A549 (cell line): ENCODE data around the gene UST. TPM values are rescaled to one million over a fixed set of nuclear protein-coding genes. Genes with fewer than 3 reads are reported as not detected.

ENCODE experiments used
- ATAC-seq, 2 experiments: fragments of 200-7000 bp in 1 of 2; fragments of >200 bp in 1 of 2; cut with Nextera tagmentation in 1 of 2; cut with Tn5 transposase in 1 of 2; 3 replicates each; pipeline versions ENCODE4 v1.8.0 to v1.9.1; 2018 to 2020; ENCODE audit warnings: mild to moderate bottlenecking in 1 of 2, moderate library complexity in 1 of 2
- CTCF ChIA-PET: fragments of 300-600 bp; sonication (Branson Sonifier 250); formaldehyde crosslinking; extraction: SDS; loops from one replicate; lab custom pipeline; 2021; ENCODE audit warnings: antibody characterized with exemption, inconsistent platforms; lab: Yijun Ruan, JAX
- POLR2A ChIA-PET: fragments of 350-600 bp; formaldehyde crosslinking; extraction: SDS; loops from one replicate; lab custom pipeline; 2021; ENCODE audit warnings: antibody characterized with exemption, inconsistent platforms; lab: Yijun Ruan, JAX
- DNase-seq, 2 experiments: peaks; one replicate each; pipeline versions ENCODE4 v3.0.0 to v3.0.0-alpha.2; 2011 to 2016; ENCODE audit warnings: low read depth in 1 of 2, low spot score in 1 of 2
- FAIRE-seq: peaks from 2 replicates; lab custom pipeline; 2011; peaks lifted over from hg19 to GRCh38; lab: Jason Lieb, UNC
- H3K27ac ChIP-seq, 2 experiments: fragments of >200 bp; sonication (Bioruptor Twin); formaldehyde crosslinking; 3 replicates each; pipeline ENCODE4 v1.5.1; 2016 to 2017
- H3K4me1 ChIP-seq: fragments of >200 bp; sonication (Bioruptor Twin); formaldehyde crosslinking; 3 replicates; pipeline ENCODE4 v1.6.1; 2016
- H3K4me2 ChIP-seq: fragments of >200 bp; sonication (Bioruptor Twin); formaldehyde crosslinking; 3 replicates; pipeline ENCODE4 v1.6.1; 2016
- H3K4me3 ChIP-seq: fragments of >200 bp; sonication (Bioruptor Twin); formaldehyde crosslinking; 3 replicates; pipeline ENCODE4 v1.5.1; 2016
- H3K9me3 ChIP-seq: fragments of >200 bp; sonication (Bioruptor Twin); formaldehyde crosslinking; 3 replicates; pipeline ENCODE4 v1.6.1; 2016
- BHLHE40 ChIP-seq: IDR thresholded peaks from 2 replicates; pipeline ENCODE4 v1.6.1; 2012; ENCODE audit warnings: low read depth, low read length, inconsistent platforms
- CEBPB ChIP-seq, 2 experiments: fragments of >200 bp in 1 of 2; sonication (Bioruptor Twin) in 1 of 2; formaldehyde crosslinking in 1 of 2; IDR thresholded peaks; 2 replicates each; pipeline ENCODE4 v1.6.1; 2012 to 2016
- CHD2 ChIP-seq: fragments of 150-350 bp; IDR thresholded peaks from 2 replicates; pipeline ENCODE4 v1.6.1; 2014; ENCODE audit warnings: low read length; ENCODE audit not compliant: partially characterized antibody
- EP300 ChIP-seq, 2 experiments: fragments of >200 bp; sonication (Bioruptor Twin); formaldehyde crosslinking; IDR thresholded peaks; 2 replicates in 1 of 2; 3 replicates in 1 of 2; pipeline ENCODE4 v1.6.1; 2016 to 2017
- GATA3 ChIP-seq: IDR thresholded peaks from 2 replicates; pipeline ENCODE4 v1.6.1; 2012; ENCODE audit warnings: borderline replicate concordance
- HDAC2 ChIP-seq: fragments of 200-600 bp; sonication (generic); IDR thresholded peaks from 2 replicates; pipeline ENCODE4 v1.6.1; 2016
- HOXA7 ChIP-seq: fragments of 250-450 bp; sonication (Bioruptor Pico); IDR thresholded peaks from 2 replicates; pipeline ENCODE4 v1.5.0; 2020; ENCODE audit warnings: mild to moderate bottlenecking, moderate library complexity
- HOXB5 ChIP-seq: fragments of 250-450 bp; sonication (Bioruptor Pico); IDR thresholded peaks from 2 replicates; pipeline ENCODE4 v1.5.0; 2020; ENCODE audit warnings: mild to moderate bottlenecking, moderate library complexity
- KDM1A ChIP-seq: fragments of 200-600 bp; sonication (generic); IDR thresholded peaks from 2 replicates; pipeline ENCODE4 v1.6.1; 2016; ENCODE audit warnings: low read depth, mild to moderate bottlenecking
- NFE2L2 ChIP-seq: fragments of 150-350 bp; conservative IDR thresholded peaks from 2 replicates; pipeline ENCODE4 v1.6.1; 2014; ENCODE audit warnings: low read length
- NPAS2 ChIP-seq: fragments of 250-450 bp; sonication (Bioruptor Pico); IDR thresholded peaks from 2 replicates; pipeline ENCODE4 v1.8.0; 2022; ENCODE audit warnings: mild to moderate bottlenecking, moderate library complexity, borderline replicate concordance
- NR3C1 ChIP-seq: fragments of >200 bp; sonication (Bioruptor Twin); formaldehyde crosslinking; IDR thresholded peaks from 3 replicates; pipeline ENCODE4 v1.6.1; 2017
- RARB ChIP-seq: fragments of 250-450 bp; sonication (Bioruptor Pico); IDR thresholded peaks from 2 replicates; pipeline ENCODE4 v1.8.0; 2021; ENCODE audit warnings: mild to moderate bottlenecking, moderate library complexity
- RNF2 ChIP-seq: fragments of 200-600 bp; sonication (generic); IDR thresholded peaks from 2 replicates; pipeline ENCODE4 v1.6.1; 2016; ENCODE audit warnings: low read depth, mild to moderate bottlenecking, antibody characterized with exemption, moderate library complexity, borderline replicate concordance
- SREBF2 ChIP-seq: fragments of 450-650 bp; IDR thresholded peaks from 2 replicates; pipeline ENCODE4 v1.6.1; 2014; ENCODE audit warnings: mild to moderate bottlenecking, moderate library complexity
- ZSCAN20 ChIP-seq: fragments of 250-450 bp; sonication (Bioruptor Pico); IDR thresholded peaks from 2 replicates; pipeline ENCODE4 v1.8.0; 2022; ENCODE audit warnings: mild to moderate bottlenecking, moderate library complexity
- WGBS: methylation state at CpG from one replicate; pipeline ENCODE4 v1.1.6; 2017; ENCODE audit errors: missing lambda C conversion rate; 5-methylcytosine and 5-hydroxymethylcytosine counted together
- polyA plus RNA-seq, 4 experiments: library from polyadenylated mRNA; depleted of rRNA in 3 of 4; stranded (reverse); fragments of >200 nt; fragmentation: RNase III in 1 of 4; extraction: RNeasy Plus Mini Kit Qiagen cat#74134 plus additional on column Dnase treatment in 1 of 4; gene quantifications; 2 replicates in 3 of 4; 3 replicates in 1 of 4; pipeline ENCODE4 v1.2.3, GENCODE V29; 2011 to 2017
- TF ChIP-seq, protein P1 (sequence below): fragments of 200-600 bp; sonication (generic); IDR thresholded peaks from 2 replicates; pipeline ENCODE4 v1.6.1; 2016; ENCODE audit warnings: antibody characterized with exemption, mild to moderate bottlenecking, moderate library complexity
- TF ChIP-seq, protein P2 (sequence below): IDR thresholded peaks from 2 replicates; pipeline ENCODE4 v1.6.1; 2012; ENCODE audit warnings: low read depth, borderline replicate concordance
- TF ChIP-seq, protein P3 (sequence below): fragments of >200 bp; sonication (Bioruptor Twin); formaldehyde crosslinking; IDR thresholded peaks from 3 replicates; pipeline ENCODE4 v1.6.1; 2016
- TF ChIP-seq, protein P4 (sequence below): fragments of 250-450 bp; sonication (Bioruptor Pico); IDR thresholded peaks from 2 replicates; pipeline ENCODE4 v1.5.0; 2020; ENCODE audit warnings: low read depth, mild to moderate bottlenecking, moderate library complexity

Gene UST
- polyA plus RNA-seq, 2 of the 4 experiments (the other 2 are of a cell fraction) = 0.54 to 1.7 TPM

DNA sequence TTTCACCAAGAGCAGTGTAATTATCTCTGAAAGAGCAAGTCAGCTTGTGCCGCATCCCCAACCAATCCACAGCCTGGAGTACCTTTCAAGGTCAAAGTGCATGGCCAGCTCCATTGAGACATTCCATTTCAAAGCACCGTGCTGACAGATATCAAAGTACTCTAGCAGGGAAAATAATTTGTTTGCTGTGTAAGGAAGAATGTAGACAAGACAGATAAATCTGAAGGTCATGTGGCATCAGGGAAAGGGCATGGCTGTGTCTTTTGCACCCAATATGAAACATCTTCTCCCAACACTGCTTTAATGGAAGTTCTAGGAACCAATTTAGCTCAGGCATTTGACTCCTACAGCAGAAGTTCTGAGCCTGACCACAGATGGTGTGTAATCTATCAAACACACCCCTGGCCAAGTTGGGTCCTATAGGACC is 328.0 kb downstream of the UST start (continued):
- TF ChIP-seq, protein P1, sequence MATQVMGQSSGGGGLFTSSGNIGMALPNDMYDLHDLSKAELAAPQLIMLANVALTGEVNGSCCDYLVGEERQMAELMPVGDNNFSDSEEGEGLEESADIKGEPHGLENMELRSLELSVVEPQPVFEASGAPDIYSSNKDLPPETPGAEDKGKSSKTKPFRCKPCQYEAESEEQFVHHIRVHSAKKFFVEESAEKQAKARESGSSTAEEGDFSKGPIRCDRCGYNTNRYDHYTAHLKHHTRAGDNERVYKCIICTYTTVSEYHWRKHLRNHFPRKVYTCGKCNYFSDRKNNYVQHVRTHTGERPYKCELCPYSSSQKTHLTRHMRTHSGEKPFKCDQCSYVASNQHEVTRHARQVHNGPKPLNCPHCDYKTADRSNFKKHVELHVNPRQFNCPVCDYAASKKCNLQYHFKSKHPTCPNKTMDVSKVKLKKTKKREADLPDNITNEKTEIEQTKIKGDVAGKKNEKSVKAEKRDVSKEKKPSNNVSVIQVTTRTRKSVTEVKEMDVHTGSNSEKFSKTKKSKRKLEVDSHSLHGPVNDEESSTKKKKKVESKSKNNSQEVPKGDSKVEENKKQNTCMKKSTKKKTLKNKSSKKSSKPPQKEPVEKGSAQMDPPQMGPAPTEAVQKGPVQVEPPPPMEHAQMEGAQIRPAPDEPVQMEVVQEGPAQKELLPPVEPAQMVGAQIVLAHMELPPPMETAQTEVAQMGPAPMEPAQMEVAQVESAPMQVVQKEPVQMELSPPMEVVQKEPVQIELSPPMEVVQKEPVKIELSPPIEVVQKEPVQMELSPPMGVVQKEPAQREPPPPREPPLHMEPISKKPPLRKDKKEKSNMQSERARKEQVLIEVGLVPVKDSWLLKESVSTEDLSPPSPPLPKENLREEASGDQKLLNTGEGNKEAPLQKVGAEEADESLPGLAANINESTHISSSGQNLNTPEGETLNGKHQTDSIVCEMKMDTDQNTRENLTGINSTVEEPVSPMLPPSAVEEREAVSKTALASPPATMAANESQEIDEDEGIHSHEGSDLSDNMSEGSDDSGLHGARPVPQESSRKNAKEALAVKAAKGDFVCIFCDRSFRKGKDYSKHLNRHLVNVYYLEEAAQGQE = no peak
- no peak for TF ChIP-seq NPAS2 (CRISPR knock-in tag)
- TF ChIP-seq GATA3 = no peak

DNA sequence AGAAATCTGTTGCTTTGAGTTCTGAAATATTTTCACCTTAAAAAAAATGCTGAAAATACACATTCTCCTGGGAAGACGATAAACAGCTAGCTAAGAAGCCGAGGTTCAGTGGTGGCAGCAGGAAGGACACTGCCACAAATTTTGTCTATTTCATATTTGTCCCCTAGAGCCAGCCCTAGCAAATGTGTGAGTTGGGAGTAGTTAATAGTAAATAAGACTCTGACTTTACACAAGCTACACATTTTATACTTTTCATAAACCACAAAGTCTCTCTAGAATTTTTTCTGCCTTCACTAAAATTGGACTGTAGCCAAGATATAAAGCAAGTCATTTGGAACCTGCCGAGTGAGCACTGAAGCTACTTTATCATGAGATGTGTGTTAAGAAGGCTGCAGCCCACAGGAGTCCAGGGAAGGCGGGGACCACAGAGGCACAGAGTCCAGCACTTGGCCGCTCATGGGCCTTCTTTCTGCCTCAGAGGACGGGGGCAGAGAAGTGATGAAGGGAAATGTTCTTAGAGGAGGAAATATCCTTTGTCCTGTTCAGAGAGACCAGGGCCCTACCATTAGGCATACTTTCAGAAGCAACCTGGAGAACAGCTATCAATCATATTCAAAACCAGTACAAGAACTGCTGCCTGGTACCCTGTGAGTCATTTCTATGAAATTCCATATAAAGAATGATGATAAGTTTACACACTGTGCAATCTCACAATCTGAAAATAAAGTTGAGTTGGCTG is 329.0 kb downstream of the UST start:
- Histone ChIP-seq H3K4me2 (peak overlapping the region; percentile 54), H3K27ac (peak overlapping the region; percentile 65 to 79; a peak in 5 of 6 replicates), H3K4me1 (peaks cover 44% of the 10 kb centered on the region), H3K9me3 (no peaks in the 10 kb centered on the region), H3K4me3 (no peak overlapping the region)
- no peak for TF ChIP-seq NFE2L2
- 0 out of 2 replicates have a peak, but pooled peaks have one; percentile 34 for TF ChIP-seq HOXB5 (CRISPR knock-in tag)
- peak; percentile 43 to 75; a peak in 3 of 6 replicates for ATAC-seq
- POLR2A ChIA-PET = interaction anchor here (1.8 kb wide), 1 partner anchor 44 kb away, joined by 7 read pairs; no protein-coding TSS in a partner anchor
- 80% methylated on average over 6 of the region's 6 CpGs for whole genome bisulfite sequencing
- DNase-seq = no peak
- FAIRE-seq = no peak
- CTCF ChIA-PET = interaction anchor here (0.7 to 1.8 kb wide), 6 partner anchors 11 to 356 kb away, joined by 3 to 6 read pairs (median 5); no protein-coding TSS in a partner anchor

DNA sequence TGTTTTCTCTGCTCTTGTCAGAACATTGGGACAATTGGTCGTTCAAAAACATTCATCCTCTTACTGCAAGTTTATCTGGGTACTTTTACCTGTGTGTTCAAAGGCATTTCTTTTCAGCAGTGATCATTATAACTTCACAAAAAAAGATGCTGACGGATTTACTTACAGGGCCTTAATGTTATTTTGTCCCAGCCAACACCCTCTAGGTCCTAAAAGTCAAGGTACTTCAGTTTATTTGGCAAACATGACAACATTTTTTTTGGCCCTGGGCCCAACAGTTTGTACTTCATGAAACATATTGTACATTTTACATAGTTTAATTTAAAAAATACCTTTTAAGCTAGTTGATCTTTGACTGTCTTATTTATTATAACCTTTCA is 329.5 kb downstream of the UST start:
- H3K4me2 ChIP-seq = peak overlapping the region; percentile 54
- peaks cover 45% of the 10 kb centered on the region for H3K4me1 ChIP-seq
- no peak for ATAC-seq
- H3K9me3 ChIP-seq = no peaks in the 10 kb centered on the region
- H3K4me3 ChIP-seq = no peak overlapping the region
- 30% methylated on average over 2 of the region's 2 CpGs for WGBS
- CTCF ChIA-PET = interaction anchor here (0.9 to 1.7 kb wide), 3 partner anchors 46 to 441 kb away, joined by 3 to 6 read pairs (median 4); no protein-coding TSS in a partner anchor
- no peak for DNase-seq
- FAIRE-seq = no peak
- H3K27ac ChIP-seq = peak overlapping the region; percentile 43 to 62; a peak in 3 of 6 replicates
- TF ChIP-seq SREBF2 (no peak), CEBPB (IDR thresholded peaks at IDR 0.05) (no peak), KDM1A (no peak), ZSCAN20 (CRISPR knock-in tag) (no peak), EP300 (IDR thresholded peaks at IDR 0.05) (no peak), RARB (CRISPR knock-in tag) (no peak), HOXA7 (CRISPR knock-in tag) (no peak), BHLHE40 (no peak), NR3C1 (no peak), NFE2L2 (no peak), HDAC2 (no peak), CHD2 (no peak), RNF2 (no peak)
- TF ChIP-seq, protein P2, sequence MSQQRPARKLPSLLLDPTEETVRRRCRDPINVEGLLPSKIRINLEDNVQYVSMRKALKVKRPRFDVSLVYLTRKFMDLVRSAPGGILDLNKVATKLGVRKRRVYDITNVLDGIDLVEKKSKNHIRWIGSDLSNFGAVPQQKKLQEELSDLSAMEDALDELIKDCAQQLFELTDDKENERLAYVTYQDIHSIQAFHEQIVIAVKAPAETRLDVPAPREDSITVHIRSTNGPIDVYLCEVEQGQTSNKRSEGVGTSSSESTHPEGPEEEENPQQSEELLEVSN = no peak
- TF ChIP-seq, protein P3, sequence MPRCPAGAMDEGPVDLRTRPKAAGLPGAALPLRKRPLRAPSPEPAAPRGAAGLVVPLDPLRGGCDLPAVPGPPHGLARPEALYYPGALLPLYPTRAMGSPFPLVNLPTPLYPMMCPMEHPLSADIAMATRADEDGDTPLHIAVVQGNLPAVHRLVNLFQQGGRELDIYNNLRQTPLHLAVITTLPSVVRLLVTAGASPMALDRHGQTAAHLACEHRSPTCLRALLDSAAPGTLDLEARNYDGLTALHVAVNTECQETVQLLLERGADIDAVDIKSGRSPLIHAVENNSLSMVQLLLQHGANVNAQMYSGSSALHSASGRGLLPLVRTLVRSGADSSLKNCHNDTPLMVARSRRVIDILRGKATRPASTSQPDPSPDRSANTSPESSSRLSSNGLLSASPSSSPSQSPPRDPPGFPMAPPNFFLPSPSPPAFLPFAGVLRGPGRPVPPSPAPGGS = no peak
- TF ChIP-seq, protein P4, sequence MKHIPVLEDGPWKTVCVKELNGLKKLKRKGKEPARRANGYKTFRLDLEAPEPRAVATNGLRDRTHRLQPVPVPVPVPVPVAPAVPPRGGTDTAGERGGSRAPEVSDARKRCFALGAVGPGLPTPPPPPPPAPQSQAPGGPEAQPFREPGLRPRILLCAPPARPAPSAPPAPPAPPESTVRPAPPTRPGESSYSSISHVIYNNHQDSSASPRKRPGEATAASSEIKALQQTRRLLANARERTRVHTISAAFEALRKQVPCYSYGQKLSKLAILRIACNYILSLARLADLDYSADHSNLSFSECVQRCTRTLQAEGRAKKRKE (CRISPR knock-in tag) = no peak
- POLR2A ChIA-PET = interaction anchor here (1.8 kb wide), 1 partner anchor 45 kb away, joined by 7 read pairs; no protein-coding TSS in a partner anchor
